Hindlimb muscle (tissue), 1 donor: ENCODE measurements around the gene MYO3B. TPM values are rescaled to one million over a fixed set of nuclear protein-coding genes. Genes with fewer than 3 reads are reported as not detected.
"Not testable (repeated sequence)": the region's sequence is repeated elsewhere in the genome, so short reads cannot be mapped to it uniquely, and the experiment has no call there.

Experiments used
- DNase-seq: peaks from one replicate; pipeline ENCODE4 v3.0.0-alpha.2; 2013
- polyA plus RNA-seq: library from polyadenylated mRNA; unstranded; fragments of 120-200 nt; gene quantifications from one replicate; pipeline ENCODE4 v1.2.1, GENCODE V29; 2013; ENCODE audit not compliant: insufficient read length

Gene MYO3B
- polyA plus RNA-seq, 1 donor = 0.06 TPM

GRCh38 chr2:170518911-170519310 lies 341.0 kb downstream of the MYO3B start:
- no peak for DNase-seq

GRCh38 chr2:170521299-170521698 lies 343.4 kb downstream of the MYO3B start:
- no peak for DNase-seq

GRCh38 chr2:170523506-170523905 lies 345.6 kb downstream of the MYO3B start:
- no peak for DNase-seq

- DNase-seq = no peak
Measured at GRCh38 chr2:170524828-170525565, 347.1 kb downstream of the MYO3B start.

GRCh38 chr2:170525566-170525900 lies 347.6 kb downstream of the MYO3B start:
- DNase-seq = no peak

GRCh38 chr2:170530284-170530745 lies 352.4 kb downstream of the MYO3B start:
- no peak for DNase-seq

- DNase-seq = no peak
Measured at GRCh38 chr2:170530803-170531564, 353.0 kb downstream of the MYO3B start.

- no peak for DNase-seq
Measured at GRCh38 chr2:170531876-170532275, 353.9 kb downstream of the MYO3B start.

- DNase-seq = no peak
Measured at GRCh38 chr2:170533156-170533555, 355.2 kb downstream of the MYO3B start.

- no peak for DNase-seq
Measured at GRCh38 chr2:170535552-170535951, 357.6 kb downstream of the MYO3B start.

GRCh38 chr2:170544817-170545216 lies 366.9 kb downstream of the MYO3B start:
- DNase-seq = no peak

GRCh38 chr2:170548304-170548703 lies 370.4 kb downstream of the MYO3B start:
- no peak for DNase-seq

- no peak for DNase-seq
Measured at GRCh38 chr2:170550501-170550900, 372.6 kb downstream of the MYO3B start.

- not testable (repeated sequence) for DNase-seq
Measured at GRCh38 chr2:170551899-170552298, 374.0 kb downstream of the MYO3B start.

GRCh38 chr2:170553748-170554147 lies 375.8 kb downstream of the MYO3B start:
- DNase-seq = no peak

- no peak for DNase-seq
Measured at GRCh38 chr2:170554278-170554955, 376.5 kb downstream of the MYO3B start.

- no peak for DNase-seq
Measured at GRCh38 chr2:170562928-170563327, 385.0 kb downstream of the MYO3B start.

- no peak for DNase-seq
Measured at GRCh38 chr2:170563401-170563800, 385.5 kb downstream of the MYO3B start.

- DNase-seq = no peak
Measured at GRCh38 chr2:170566138-170566537, 388.2 kb downstream of the MYO3B start.

GRCh38 chr2:170567429-170567828 lies 389.5 kb downstream of the MYO3B start:
- no peak for DNase-seq

GRCh38 chr2:170568511-170568910 lies 390.6 kb downstream of the MYO3B start:
- DNase-seq = no peak

GRCh38 chr2:170571612-170572011 lies 393.7 kb downstream of the MYO3B start:
- DNase-seq = no peak

GRCh38 chr2:170573671-170574070 lies 395.7 kb downstream of the MYO3B start:
- DNase-seq = no peak
